ENCODE data around the gene FZD7. TPM values are rescaled to one million over a fixed set of nuclear protein-coding genes. Genes with fewer than 3 reads are reported as not detected.

The FZD7 gene
- total RNA-seq, 1 experiment from 2014 or later = 14.6 TPM

GRCh38 chr2:202023904-202024266 lies 9.8 kb upstream of the FZD7 start:
- Histone ChIP-seq H3K4me2 (ENCODE audit: low read length) (no peak overlapping the region), H3K9ac (ENCODE audit: low read length) (no peak overlapping the region), H3K27ac (ENCODE audit: low read depth, low read length) (no peak overlapping the region), H4K20me1 (ENCODE audit: insufficient read depth) (no peaks in the 10 kb centered on the region), H3K9me2 (ENCODE audit: insufficient read depth) (no peaks in the 10 kb centered on the region), H2AFZ (ENCODE audit: low read depth, low read length, poor library complexity, severe bottlenecking) (no peak overlapping the region), H3K27me3 (ENCODE audit: insufficient read depth, low read length) (no peaks in the 10 kb centered on the region), H3K4me1 (ENCODE audit: control insufficient read depth in 1 of 2, insufficient read depth in 2 of 2, low read length in 2 of 2) (no peaks in the 10 kb centered on the region), H3K9me3 (ENCODE audit: control insufficient read depth in 1 of 2, insufficient read depth in 1 of 2, low read depth in 1 of 2, low read length in 2 of 2) (no peaks in the 10 kb centered on the region), H3K36me3 (ENCODE audit: control insufficient read depth in 1 of 2, insufficient read depth in 2 of 2, low read length in 2 of 2) (no peaks in the 10 kb centered on the region), H3K4me3 (replicated peaks in 1 of 2; ENCODE audit: low read depth in 1 of 2, low read length in 2 of 2) (no peak overlapping the region), H3K79me2 (ENCODE audit: insufficient read depth, low read length) (no peaks in the 10 kb centered on the region)
- intact Hi-C loops (cut with micrococcal nuclease) = no loop called here
- RAD21 ChIA-PET (ENCODE audit: low non-redundant PET in 1 of 2, low total read pairs in 2 of 2, uncharacterized antibody in 2 of 2, unreplicated experiment in 2 of 2) = no interaction called here
- POLR2A ChIA-PET = no interaction called here
- ATAC-seq = no peak
- no peak for DNase-seq (ENCODE audit: low read depth, low spot score)
- BruUV-seq (replicated peaks) = no TSS peak
- CTCF ChIA-PET = no interaction called here
- no peak for TF ChIP-seq EZH2 (IDR thresholded peaks at IDR 0.05)
- TF ChIP-seq TCF7L2 (IDR thresholded peaks at IDR 0.05; ENCODE audit: borderline replicate concordance, extremely low read depth, insufficient read depth, insufficient read length) = no peak
- no peak for TF ChIP-seq RAD21 (IDR thresholded peaks at IDR 0.05; ENCODE audit: low read depth)
- TF ChIP-seq, protein P1, sequence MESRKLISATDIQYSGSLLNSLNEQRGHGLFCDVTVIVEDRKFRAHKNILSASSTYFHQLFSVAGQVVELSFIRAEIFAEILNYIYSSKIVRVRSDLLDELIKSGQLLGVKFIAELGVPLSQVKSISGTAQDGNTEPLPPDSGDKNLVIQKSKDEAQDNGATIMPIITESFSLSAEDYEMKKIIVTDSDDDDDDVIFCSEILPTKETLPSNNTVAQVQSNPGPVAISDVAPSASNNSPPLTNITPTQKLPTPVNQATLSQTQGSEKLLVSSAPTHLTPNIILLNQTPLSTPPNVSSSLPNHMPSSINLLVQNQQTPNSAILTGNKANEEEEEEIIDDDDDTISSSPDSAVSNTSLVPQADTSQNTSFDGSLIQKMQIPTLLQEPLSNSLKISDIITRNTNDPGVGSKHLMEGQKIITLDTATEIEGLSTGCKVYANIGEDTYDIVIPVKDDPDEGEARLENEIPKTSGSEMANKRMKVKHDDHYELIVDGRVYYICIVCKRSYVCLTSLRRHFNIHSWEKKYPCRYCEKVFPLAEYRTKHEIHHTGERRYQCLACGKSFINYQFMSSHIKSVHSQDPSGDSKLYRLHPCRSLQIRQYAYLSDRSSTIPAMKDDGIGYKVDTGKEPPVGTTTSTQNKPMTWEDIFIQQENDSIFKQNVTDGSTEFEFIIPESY (IDR thresholded peaks at IDR 0.05; ENCODE audit: extremely low read depth, insufficient replicate concordance, low read length) = no peak

DNA sequence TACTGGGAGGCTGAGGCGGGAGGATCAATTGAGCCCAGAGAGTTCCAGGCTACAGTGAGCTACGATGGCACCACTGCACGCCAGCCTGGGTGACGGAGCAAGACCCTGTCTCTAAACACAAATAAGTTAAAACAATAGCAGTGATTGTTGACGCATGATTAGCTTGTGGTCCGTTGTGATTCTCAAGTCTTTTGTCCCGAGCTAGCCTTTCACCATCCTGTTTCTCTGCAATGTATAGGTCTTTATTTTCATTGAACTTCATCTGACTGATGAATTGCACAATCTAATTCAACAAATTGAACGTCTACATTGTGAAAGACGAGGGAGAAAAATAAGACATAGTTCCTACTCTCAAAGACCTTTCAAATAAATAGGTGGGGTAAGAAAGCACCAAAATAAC lies 8.8 kb upstream of the FZD7 start:
- ChIA-PET CTCF (no interaction called here), POLR2A (no interaction called here), RAD21 (ENCODE audit: low non-redundant PET in 1 of 2, low total read pairs in 2 of 2, uncharacterized antibody in 2 of 2, unreplicated experiment in 2 of 2) (no interaction called here)
- H3K27ac ChIP-seq (ENCODE audit: low read depth, low read length) = no peak overlapping the region
- no peak overlapping the region for H3K4me2 ChIP-seq (ENCODE audit: low read length)
- H3K27me3 ChIP-seq (ENCODE audit: insufficient read depth, low read length) = no peaks in the 10 kb centered on the region
- intact Hi-C loops (cut with micrococcal nuclease) = no loop called here
- no peak overlapping the region for H2AFZ ChIP-seq (ENCODE audit: low read depth, low read length, poor library complexity, severe bottlenecking)
- H3K4me3 ChIP-seq (replicated peaks in 1 of 2; ENCODE audit: low read depth in 1 of 2, low read length in 2 of 2) = no peak overlapping the region
- no TSS peak for BruUV-seq (replicated peaks)
- no peak overlapping the region for H3K9ac ChIP-seq (ENCODE audit: low read length)
- no peaks in the 10 kb centered on the region for H4K20me1 ChIP-seq (ENCODE audit: insufficient read depth)
- TF ChIP-seq POLR2A (IDR thresholded peaks at IDR 0.05; ENCODE audit: borderline replicate concordance, extremely low read depth, insufficient read depth, insufficient read length) (no peak), POLR2AphosphoS5 (IDR thresholded peaks at IDR 0.05; ENCODE audit: low read depth, low read length) (no peak), CBX3 (IDR thresholded peaks at IDR 0.05; ENCODE audit: low read depth) (no peak), EZH2phosphoT487 (IDR thresholded peaks at IDR 0.05; ENCODE audit: borderline replicate concordance) (no peak), ZNF274 (IDR thresholded peaks at IDR 0.05; ENCODE audit: low read depth, low read length) (no peak), JUND (IDR thresholded peaks at IDR 0.05) (no peak), SP1 (IDR thresholded peaks at IDR 0.05; ENCODE audit: low read depth) (no peak), YY1 (IDR thresholded peaks at IDR 0.05; ENCODE audit: extremely low read depth, insufficient replicate concordance, low read depth, low read length) (no peak)
- no peak for ATAC-seq
- no peaks in the 10 kb centered on the region for H3K79me2 ChIP-seq (ENCODE audit: insufficient read depth, low read length)
- H3K36me3 ChIP-seq (ENCODE audit: control insufficient read depth in 1 of 2, insufficient read depth in 2 of 2, low read length in 2 of 2) = no peaks in the 10 kb centered on the region
- H3K9me2 ChIP-seq (ENCODE audit: insufficient read depth) = no peaks in the 10 kb centered on the region
- no peaks in the 10 kb centered on the region for H3K9me3 ChIP-seq (ENCODE audit: control insufficient read depth in 1 of 2, insufficient read depth in 1 of 2, low read depth in 1 of 2, low read length in 2 of 2)
- DNase-seq (ENCODE audit: low read depth, low spot score) = no peak
- no peaks in the 10 kb centered on the region for H3K4me1 ChIP-seq (ENCODE audit: control insufficient read depth in 1 of 2, insufficient read depth in 2 of 2, low read length in 2 of 2)

Data from HCT116 (cell line).